Endodermal cell (in vitro differentiated cells): ENCODE data around the gene NDEL1. TPM values are rescaled to one million over a fixed set of nuclear protein-coding genes. Genes with fewer than 3 reads are reported as not detected.

Source experiments
- DNase-seq: peaks from one replicate; pipeline ENCODE4 v3.0.0-alpha.2; 2017
- H3K27ac ChIP-seq: 2 replicates; pipeline ENCODE4 v1.5.1; 2013; ENCODE audit warnings: mild to moderate bottlenecking, low read depth, low read length, moderate library complexity
- H3K27me3 ChIP-seq: 2 replicates; pipeline ENCODE4 v1.6.1; 2013; ENCODE audit warnings: mild to moderate bottlenecking, low read length, moderate library complexity; ENCODE audit not compliant: insufficient read depth, control insufficient read depth, poor library complexity, severe bottlenecking
- H3K36me3 ChIP-seq: 2 replicates; pipeline ENCODE4 v1.7.0; 2013; ENCODE audit warnings: mild to moderate bottlenecking, low read length, moderate library complexity; ENCODE audit not compliant: control insufficient read depth, insufficient read depth
- H3K4me1 ChIP-seq: one replicate; pipeline ENCODE4 v1.7.0; 2013; ENCODE audit warnings: low read length; ENCODE audit not compliant: control insufficient read depth, insufficient read depth
- H3K4me3 ChIP-seq: 2 replicates; pipeline ENCODE4 v1.5.1; 2013; ENCODE audit warnings: mild to moderate bottlenecking, low read length, moderate library complexity
- H3K9ac ChIP-seq: 2 replicates; pipeline ENCODE4 v1.6.1; 2013; ENCODE audit warnings: mild to moderate bottlenecking, low read length, moderate library complexity; ENCODE audit not compliant: poor library complexity, severe bottlenecking; ENCODE audit errors: extremely low read depth
- H3K9me3 ChIP-seq: 2 replicates; pipeline ENCODE4 v1.6.1; 2013; ENCODE audit warnings: mild to moderate bottlenecking, low read length, moderate library complexity; ENCODE audit not compliant: control insufficient read depth
- H3K27ac Mint-ChIP-seq: 2 replicates; pipeline ENCODE4 v1.8.0; 2020; ENCODE audit warnings: mixed read lengths
- H3K27me3 Mint-ChIP-seq: 2 replicates; pipeline ENCODE4 v1.8.0; 2021; ENCODE audit warnings: mild to moderate bottlenecking, mixed read lengths; ENCODE audit not compliant: insufficient read depth
- H3K36me3 Mint-ChIP-seq: 2 replicates; pipeline ENCODE4 v1.8.0; 2020; ENCODE audit warnings: low read depth, mixed read lengths
- H3K4me1 Mint-ChIP-seq: 2 replicates; pipeline ENCODE4 v1.8.0; 2020; ENCODE audit warnings: mixed read lengths
- H3K4me3 Mint-ChIP-seq: 2 replicates; pipeline ENCODE4 v1.8.0; 2020; ENCODE audit warnings: mild to moderate bottlenecking, moderate library complexity, mixed read lengths
- H3K9me3 Mint-ChIP-seq: 2 replicates; pipeline ENCODE4 v1.8.0; 2020; ENCODE audit warnings: mild to moderate bottlenecking, mixed read lengths
- WGBS, 2 experiments: methylation state at CpG; one replicate each; pipeline versions ENCODE4 v1.1.5 to v1.1.7; 2013; ENCODE audit warnings: missing lambda C conversion rate in 2 of 2, mixed read lengths in 1 of 2; ENCODE audit not compliant: insufficient coverage in 1 of 2, insufficient read length in 1 of 2; 5-methylcytosine and 5-hydroxymethylcytosine counted together
- total RNA-seq, 2 donors: library from RNA; stranded (reverse); fragmentation: NEBNext Ultra II Directional in 1 of 2; extraction: Animal tissue kit (Norgen Biotek cat#: 25700) in 1 of 2; gene quantifications; 2 replicates in 1 of 2; 3 replicates in 1 of 2; pipeline ENCODE4 v1.2.1, GENCODE V29; 2021
- TF ChIP-seq, protein P1 (sequence below): fragments of 200-600 bp; sonication (generic); conservative IDR thresholded peaks from 2 replicates; pipeline ENCODE4 v1.5.0; 2021; ENCODE audit warnings: antibody characterized with exemption, mild to moderate bottlenecking

Gene NDEL1
- total RNA-seq, 2 donors from 2014 or later: 60.4 to 61.2 TPM

DNA sequence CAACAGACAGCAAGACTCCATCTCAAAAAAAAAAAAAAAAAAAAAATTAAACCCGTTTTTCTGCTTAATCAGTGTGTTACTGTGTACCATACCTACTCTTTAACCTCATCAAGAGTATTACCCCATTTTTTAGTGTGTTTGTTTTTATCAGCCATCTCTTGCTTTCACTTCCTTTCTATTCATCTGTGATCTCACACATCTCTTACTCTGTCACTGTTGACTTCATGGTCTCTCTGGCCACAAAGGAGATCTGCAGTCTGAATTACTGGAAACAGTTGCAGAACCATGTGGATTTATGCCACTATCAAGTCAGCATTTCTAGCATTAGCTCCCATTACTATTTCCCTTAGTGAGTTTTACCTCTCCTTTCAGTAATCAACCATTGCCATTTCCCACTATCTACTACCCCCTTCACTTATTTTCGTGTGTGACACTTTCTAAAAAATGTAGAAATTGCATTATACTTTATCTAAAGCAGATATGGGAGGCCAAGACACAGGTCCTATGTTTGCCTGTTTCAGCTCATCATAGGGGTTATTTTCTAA lies 20.1 kb downstream of the NDEL1 start:
- no peaks in the 10 kb centered on the region for H3K27me3 Mint-ChIP-seq
- H3K27ac Mint-ChIP-seq: no peak overlapping the region
- Histone ChIP-seq H3K9me3 (no peaks in the 10 kb centered on the region), H3K27me3 (no peaks in the 10 kb centered on the region), H3K9ac (no peak overlapping the region), H3K4me3 (no peak overlapping the region), H3K27ac (no peak overlapping the region), H3K4me1 (no peaks in the 10 kb centered on the region), H3K36me3 (peaks cover 95% of the 10 kb centered on the region)
- H3K36me3 Mint-ChIP-seq: peaks cover 68% of the 10 kb centered on the region
- no peaks in the 10 kb centered on the region for H3K9me3 Mint-ChIP-seq
- DNase-seq: no peak
- TF ChIP-seq, protein P1, sequence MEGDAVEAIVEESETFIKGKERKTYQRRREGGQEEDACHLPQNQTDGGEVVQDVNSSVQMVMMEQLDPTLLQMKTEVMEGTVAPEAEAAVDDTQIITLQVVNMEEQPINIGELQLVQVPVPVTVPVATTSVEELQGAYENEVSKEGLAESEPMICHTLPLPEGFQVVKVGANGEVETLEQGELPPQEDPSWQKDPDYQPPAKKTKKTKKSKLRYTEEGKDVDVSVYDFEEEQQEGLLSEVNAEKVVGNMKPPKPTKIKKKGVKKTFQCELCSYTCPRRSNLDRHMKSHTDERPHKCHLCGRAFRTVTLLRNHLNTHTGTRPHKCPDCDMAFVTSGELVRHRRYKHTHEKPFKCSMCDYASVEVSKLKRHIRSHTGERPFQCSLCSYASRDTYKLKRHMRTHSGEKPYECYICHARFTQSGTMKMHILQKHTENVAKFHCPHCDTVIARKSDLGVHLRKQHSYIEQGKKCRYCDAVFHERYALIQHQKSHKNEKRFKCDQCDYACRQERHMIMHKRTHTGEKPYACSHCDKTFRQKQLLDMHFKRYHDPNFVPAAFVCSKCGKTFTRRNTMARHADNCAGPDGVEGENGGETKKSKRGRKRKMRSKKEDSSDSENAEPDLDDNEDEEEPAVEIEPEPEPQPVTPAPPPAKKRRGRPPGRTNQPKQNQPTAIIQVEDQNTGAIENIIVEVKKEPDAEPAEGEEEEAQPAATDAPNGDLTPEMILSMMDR: no peak
- peaks cover 9% of the 10 kb centered on the region for H3K4me1 Mint-ChIP-seq
- 80 to 91% methylated on average over 1 to 2 of the region's 2 CpGs for WGBS, 2 experiments
- H3K4me3 Mint-ChIP-seq: no peak overlapping the region

DNA sequence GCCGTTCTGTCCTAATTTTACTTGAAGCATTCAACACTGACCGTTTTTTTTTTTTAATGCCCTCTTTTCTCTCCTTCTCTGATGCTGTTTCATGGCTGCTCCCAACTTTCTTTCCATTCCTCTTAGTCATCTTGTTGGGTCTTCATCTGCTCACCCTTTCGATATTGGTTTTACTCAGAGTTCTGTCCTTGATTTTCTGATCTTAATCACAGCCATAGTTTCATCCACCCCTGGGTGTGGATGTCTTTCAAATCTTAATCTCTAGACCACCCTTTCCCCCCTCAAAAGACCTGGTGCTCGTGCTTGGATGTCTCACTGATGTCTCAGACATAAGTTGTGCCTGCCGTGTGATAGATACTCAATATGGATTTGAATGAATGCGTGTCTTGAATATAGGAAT lies 22.4 kb downstream of the NDEL1 start:
- H3K9me3 Mint-ChIP-seq: no peaks in the 10 kb centered on the region
- H3K4me3 Mint-ChIP-seq: no peak overlapping the region
- DNase-seq: no peak
- Histone ChIP-seq H3K9ac (no peak overlapping the region), H3K36me3 (peaks cover 95% of the 10 kb centered on the region), H3K4me3 (no peak overlapping the region), H3K27ac (no peak overlapping the region), H3K4me1 (no peaks in the 10 kb centered on the region), H3K9me3 (no peaks in the 10 kb centered on the region), H3K27me3 (no peaks in the 10 kb centered on the region)
- no peaks in the 10 kb centered on the region for H3K27me3 Mint-ChIP-seq
- TF ChIP-seq, protein P1: no peak
- H3K4me1 Mint-ChIP-seq: peaks cover 5% of the 10 kb centered on the region
- peaks cover 60% of the 10 kb centered on the region for H3K36me3 Mint-ChIP-seq
- no peak overlapping the region for H3K27ac Mint-ChIP-seq
- 93 to 97% methylated on average over 3 to 6 of the region's 6 CpGs for WGBS, 2 experiments

DNA sequence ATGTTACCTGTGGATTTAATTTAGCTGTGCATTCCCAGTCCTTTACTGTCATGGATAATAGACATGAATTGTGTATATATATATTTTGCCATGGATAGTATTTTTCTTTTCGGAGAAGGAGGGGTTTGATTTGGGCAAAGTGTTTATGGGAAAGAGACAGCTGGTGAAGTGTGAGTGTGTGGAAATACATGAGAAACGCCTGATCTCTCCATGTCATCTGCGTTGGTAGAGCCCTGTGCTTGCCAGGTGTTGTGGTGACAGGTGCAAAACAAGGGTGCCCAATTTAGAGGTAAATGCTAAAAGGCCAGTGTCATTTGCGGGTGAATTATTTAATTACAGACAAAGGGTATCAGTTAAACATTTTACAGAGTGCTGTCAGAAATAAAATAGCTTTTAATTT lies 23.4 kb downstream of the NDEL1 start:
- 97% methylated on average over 3 to 4 of the region's 4 CpGs for WGBS, 2 experiments
- H3K36me3 Mint-ChIP-seq: peaks cover 62% of the 10 kb centered on the region
- TF ChIP-seq, protein P1: no peak

More for the DNA sequence above, 23.4 kb downstream of the NDEL1 start:
- no peaks in the 10 kb centered on the region for H3K27me3 Mint-ChIP-seq
- H3K4me1 Mint-ChIP-seq: peaks cover 5% of the 10 kb centered on the region
- no peaks in the 10 kb centered on the region for H3K9me3 Mint-ChIP-seq
- DNase-seq: no peak
- H3K4me1 ChIP-seq: no peaks in the 10 kb centered on the region
- no peak overlapping the region for H3K27ac Mint-ChIP-seq
- no peak overlapping the region for H3K4me3 ChIP-seq
- H3K9me3 ChIP-seq: no peaks in the 10 kb centered on the region
- H3K4me3 Mint-ChIP-seq: no peak overlapping the region
- H3K27me3 ChIP-seq: no peaks in the 10 kb centered on the region
- no peak overlapping the region for H3K9ac ChIP-seq
- H3K27ac ChIP-seq: no peak overlapping the region
- peaks cover 95% of the 10 kb centered on the region for H3K36me3 ChIP-seq
